H1 (cell line): ENCODE data around the gene EIF2A. TPM values are rescaled to one million over a fixed set of nuclear protein-coding genes. Genes with fewer than 3 reads are reported as not detected.
"Not testable (repeated sequence)": the region's sequence is repeated elsewhere in the genome, so short reads cannot be mapped to it uniquely, and the experiment has no call there.

Experiments
- CTCF ChIA-PET: fragments of 300-600 bp; sonication (Branson Sonifier 250); formaldehyde crosslinking; loops from one replicate; lab custom pipeline; 2021; ENCODE audit not compliant: partially characterized antibody; lab: Charles Lee
- POLR2A ChIA-PET: fragments of 300-600 bp; sonication (Branson Sonifier 250); formaldehyde crosslinking; loops from one replicate; lab custom pipeline; 2021; ENCODE audit warnings: inconsistent platforms; ENCODE audit not compliant: partially characterized antibody; lab: Charles Lee
- DNase-seq, 2 experiments: peaks; one replicate each; pipeline versions ENCODE4 v3.0.0 to v3.0.0-alpha.2; 2010 to 2022; ENCODE audit warnings: low spot score in 2 of 2, low read depth in 1 of 2, mixed read lengths in 1 of 2
- FAIRE-seq: peaks from 2 replicates; lab custom pipeline; 2011; peaks lifted over from hg19 to GRCh38; lab: Jason Lieb, UNC
- H2AFZ ChIP-seq: 2 replicates; pipeline ENCODE4 v1.8.1; 2012; ENCODE audit warnings: low read length, inconsistent platforms
- H2AK5ac ChIP-seq: 2 replicates; pipeline ENCODE4 v1.6.1; 2013; ENCODE audit warnings: low read depth, low read length
- H2BK120ac ChIP-seq: replicated peaks from 2 replicates; pipeline ENCODE3; 2013; ENCODE audit warnings: low read depth, low read length, inconsistent platforms
- H2BK12ac ChIP-seq: 2 replicates; pipeline ENCODE4 v1.6.1; 2013; ENCODE audit warnings: low read depth, low read length
- H2BK15ac ChIP-seq: 2 replicates; pipeline ENCODE4 v1.6.1; 2013; ENCODE audit warnings: low read length
- H2BK20ac ChIP-seq: 2 replicates; pipeline ENCODE4 v1.6.1; 2013; ENCODE audit warnings: low read length
- H2BK5ac ChIP-seq: 2 replicates; pipeline ENCODE4 v1.6.1; 2013; ENCODE audit warnings: low read depth, low read length
- H3K14ac ChIP-seq: 2 replicates; pipeline ENCODE4 v1.6.1; 2013; ENCODE audit warnings: inconsistent platforms; ENCODE audit not compliant: insufficient read length
- H3K18ac ChIP-seq: 2 replicates; pipeline ENCODE4 v1.6.1; 2013; ENCODE audit warnings: low read length; ENCODE audit errors: extremely low read depth
- H3K23ac ChIP-seq: 2 replicates; pipeline ENCODE4 v1.6.1; 2013; ENCODE audit warnings: inconsistent platforms; ENCODE audit not compliant: insufficient read length
- H3K23me2 ChIP-seq: 2 replicates; pipeline ENCODE4 v1.6.1; 2013; ENCODE audit warnings: low read depth, low read length
- H3K27ac ChIP-seq: 2 replicates; pipeline ENCODE4 v1.6.1; 2011; ENCODE audit warnings: low read depth, low read length, inconsistent platforms
- H3K27me3 ChIP-seq, 4 experiments: replicated peaks in 1 of 4; 1 replicate in 1 of 4; 2 replicates in 3 of 4; pipeline versions ENCODE4 v1.6.1 to v1.8.1; 2011 to 2013; ENCODE audit warnings: low read length in 3 of 4, mild to moderate bottlenecking in 3 of 4, inconsistent platforms in 2 of 4, mixed read lengths in 2 of 4, moderate library complexity in 1 of 4; ENCODE audit not compliant: control insufficient read depth in 3 of 4, insufficient read depth in 3 of 4; ENCODE audit errors: extremely low read depth in 1 of 4
- H3K36me3 ChIP-seq, 4 experiments: 2 replicates each; pipeline versions ENCODE4 v1.6.1 to v1.8.1; 2011 to 2013; ENCODE audit warnings: mild to moderate bottlenecking in 4 of 4, low read length in 3 of 4, moderate library complexity in 2 of 4, control low read depth in 1 of 4, inconsistent platforms in 1 of 4; ENCODE audit not compliant: insufficient read depth in 4 of 4, control insufficient read depth in 2 of 4
- H3K4ac ChIP-seq: replicated peaks from 2 replicates; pipeline ENCODE3; 2013; ENCODE audit warnings: low read length, low read depth, mixed read lengths, inconsistent platforms; ENCODE audit not compliant: insufficient read length
- H3K4me1 ChIP-seq, 4 experiments: replicated peaks in 1 of 4; 1 replicate in 1 of 4; 2 replicates in 3 of 4; pipeline versions ENCODE4 v1.6.1 to v1.8.1; 2011 to 2013; ENCODE audit warnings: low read length in 3 of 4, inconsistent platforms in 2 of 4, mixed read lengths in 1 of 4; ENCODE audit not compliant: insufficient read depth in 4 of 4, control insufficient read depth in 3 of 4
- H3K4me2 ChIP-seq, 2 experiments: 2 replicates each; pipeline versions ENCODE4 v1.6.1 to v1.8.1; 2011 to 2013; ENCODE audit warnings: low read depth in 2 of 2, low read length in 2 of 2, control low read depth in 1 of 2, inconsistent platforms in 1 of 2, mild to moderate bottlenecking in 1 of 2; ENCODE audit not compliant: insufficient read depth in 1 of 2
- H3K4me3 ChIP-seq, 4 experiments: fragments of 200-600, 300-600 bp in 1 of 4; sonication (generic), shearing (Covaris generic), sonication (Bioruptor Twin) in 1 of 4; 2 replicates each; pipeline versions ENCODE4 v1.5.1 to v1.8.1; 2011 to 2016; ENCODE audit warnings: low read length in 4 of 4, low read depth in 3 of 4, control low read depth in 2 of 4, inconsistent platforms in 2 of 4, mild to moderate bottlenecking in 2 of 4, mixed read lengths in 1 of 4, moderate library complexity in 1 of 4; ENCODE audit not compliant: insufficient read depth in 2 of 4; ENCODE audit errors: extremely low read depth in 1 of 4
- H3K56ac ChIP-seq: replicated peaks from 2 replicates; pipeline ENCODE3; 2013; ENCODE audit warnings: low read depth, mild to moderate bottlenecking, mixed read lengths, low read length, inconsistent platforms; ENCODE audit not compliant: insufficient read length
- H3K79me1 ChIP-seq: 2 replicates; pipeline ENCODE4 v1.6.1; 2013; ENCODE audit warnings: low read depth, low read length, control low read depth
- H3K79me2 ChIP-seq, 2 experiments: 2 replicates each; pipeline versions ENCODE4 v1.6.1 to v1.8.1; 2012 to 2013; ENCODE audit warnings: low read length in 2 of 2, mild to moderate bottlenecking in 2 of 2, inconsistent platforms in 1 of 2; ENCODE audit not compliant: insufficient read depth in 2 of 2, control insufficient read depth in 1 of 2
- H3K9ac ChIP-seq, 4 experiments: replicated peaks in 1 of 4; 1 replicate in 1 of 4; 2 replicates in 3 of 4; pipeline versions ENCODE4 v1.6.1 to v1.8.1; 2011 to 2013; ENCODE audit warnings: low read depth in 3 of 4, low read length in 3 of 4, control low read depth in 2 of 4, mild to moderate bottlenecking in 2 of 4, moderate library complexity in 2 of 4, inconsistent platforms in 1 of 4; ENCODE audit errors: extremely low read depth in 1 of 4
- H3K9me3 ChIP-seq, 2 experiments: 2 replicates each; pipeline versions ENCODE4 v1.6.1 to v1.8.1; 2012 to 2013; ENCODE audit warnings: mild to moderate bottlenecking in 2 of 2, moderate library complexity in 2 of 2, control low read depth in 1 of 2, inconsistent platforms in 1 of 2, low read depth in 1 of 2, low read length in 1 of 2, mixed read lengths in 1 of 2; ENCODE audit not compliant: insufficient read depth in 2 of 2
- H4K20me1 ChIP-seq, 2 experiments: replicated peaks in 1 of 2; 2 replicates each; pipeline versions ENCODE3 to v1.8.1; 2011 to 2013; ENCODE audit warnings: inconsistent platforms in 2 of 2, low read length in 2 of 2, mild to moderate bottlenecking in 1 of 2; ENCODE audit not compliant: insufficient read depth in 2 of 2, control insufficient read depth in 1 of 2
- H4K5ac ChIP-seq: 2 replicates; pipeline ENCODE4 v1.6.1; 2013; ENCODE audit warnings: low read length, low read depth, mixed read lengths, inconsistent platforms; ENCODE audit not compliant: insufficient read length
- H4K8ac ChIP-seq: 2 replicates; pipeline ENCODE4 v1.8.0; 2013; ENCODE audit warnings: mild to moderate bottlenecking, moderate library complexity, low read length, inconsistent platforms; ENCODE audit not compliant: insufficient read depth; ENCODE audit errors: extremely low read depth
- H4K91ac ChIP-seq: replicated peaks from 2 replicates; pipeline ENCODE3; 2013; ENCODE audit warnings: low read length, mixed read lengths, inconsistent platforms; ENCODE audit not compliant: insufficient read length
- CEBPB ChIP-seq: IDR thresholded peaks from 2 replicates; pipeline ENCODE4 v1.6.1; 2012; ENCODE audit warnings: low read depth, low read length
- WGBS, 2 experiments: shearing (Covaris generic) in 1 of 2; methylation state at CpG; one replicate each; pipeline versions ENCODE4 v1.1.6 to v1.1.7; 2013 to 2015; ENCODE audit warnings: low lambda C conversion rate in 2 of 2, mixed read lengths in 2 of 2, inconsistent platforms in 1 of 2, low coverage in 1 of 2, missing lambda C conversion rate in 1 of 2; ENCODE audit not compliant: insufficient replicate concordance in 2 of 2, insufficient coverage in 1 of 2, insufficient read length in 1 of 2; ENCODE audit errors: extremely low coverage in 1 of 2, missing lambda C conversion rate in 1 of 2; 5-methylcytosine and 5-hydroxymethylcytosine counted together
- polyA plus RNA-seq, 7 experiments: library from polyadenylated mRNA; depleted of rRNA in 3 of 7; stranded (reverse) in 5 of 7; unstranded in 2 of 7; fragments of >200 nt in 5 of 7; fragments of 200-250 nt in 2 of 7; gene quantifications; 1 replicate in 5 of 7; 2 replicates in 1 of 7; 4 replicates in 1 of 7; pipeline versions ENCODE4 v1.2.1 to v1.2.3, GENCODE V29; 2011 to 2013; ENCODE audit warnings: missing spikeins in 2 of 7, mixed read lengths in 2 of 7
- total RNA-seq: library from RNA; stranded (reverse); fragmentation: NEBNext Ultra II Directional; extraction: Animal tissue kit (Norgen Biotek cat#: 25700); gene quantifications from 2 replicates; pipeline ENCODE4 v1.2.1, GENCODE V29; 2021

The EIF2A gene
- total and polyA plus RNA-seq, 2 of the 8 experiments (the other 6 are each of a cell fraction or from before 2014, with no cell fraction given): 59.3 to 91.6 TPM

DNA sequence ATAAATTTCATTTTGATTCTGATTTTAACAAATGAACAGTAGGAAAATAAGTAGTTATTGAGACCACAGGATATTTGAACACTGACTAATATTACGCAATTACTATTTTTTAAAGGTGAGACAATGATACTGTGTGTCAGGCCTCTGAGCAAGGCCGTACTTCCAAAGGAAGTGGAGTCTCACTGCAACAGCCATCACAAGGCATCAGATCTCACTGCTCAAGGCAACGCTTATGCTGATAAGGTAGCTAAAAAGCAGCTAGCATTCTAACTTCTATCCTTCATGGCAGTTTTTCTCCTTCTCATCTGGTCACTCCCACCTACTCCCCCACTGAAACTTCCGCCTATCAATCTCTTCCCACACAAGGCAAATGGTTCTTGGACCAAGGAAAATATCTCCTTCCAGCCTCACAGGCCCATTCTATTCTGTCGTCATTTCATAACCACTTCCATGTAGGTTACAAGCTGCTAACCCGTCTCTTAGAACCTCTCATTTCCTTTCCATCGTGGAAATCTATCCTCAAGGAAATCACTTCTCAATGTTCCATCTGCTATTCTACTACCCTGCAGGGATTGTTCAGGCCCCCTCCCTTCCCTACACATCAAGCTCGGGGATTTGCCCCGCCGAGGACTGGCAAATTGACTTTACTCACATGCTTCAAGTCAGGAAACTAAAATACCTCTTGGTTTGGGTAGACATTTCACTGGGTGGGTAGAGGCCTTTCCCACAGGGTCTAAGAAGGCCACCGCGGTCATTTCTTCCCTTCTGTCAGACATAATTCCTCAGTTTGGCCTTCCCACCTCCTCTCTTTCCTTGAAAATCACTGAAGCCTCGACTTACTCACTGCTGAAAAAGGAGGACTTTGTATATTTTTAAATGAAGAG is 54.3 kb downstream of the EIF2A start:
- Histone ChIP-seq H2BK12ac (peak overlapping the region; percentile 94), H3K79me2 (peaks cover 0 to 52% of the 10 kb centered on the region in 2 experiments; a peak in 3 of 4 replicates), H4K91ac (peak overlapping the region; percentile 58), H3K4me3 (peak overlapping the region in 1 of 4 experiments; percentile 43; a peak in 1 of 8 replicates), H3K9ac (0 out of 7 replicates have a peak overlapping the region, but pooled peaks of 1 of the 4 experiments have one; percentile 1), H2BK20ac (peak overlapping the region; percentile 62; the same call in 1 of the 2 replicates), H3K27ac (peak overlapping the region; percentile 84; the same call in 1 of the 2 replicates), H2AK5ac (peak overlapping the region; percentile 98), H2BK5ac (peak overlapping the region; percentile 69; the same call in 1 of the 2 replicates), H2BK15ac (0 out of 2 replicates have a peak overlapping the region, but pooled peaks have one; percentile 12), H3K4me2 (peak overlapping the region; percentile 42; a peak in 3 of 4 replicates), H3K4me1 (peaks cover 6 to 18% (median 14%) of the 10 kb centered on the region in 4 experiments; a peak in 4 of 7 replicates)
- FAIRE-seq, H3K36me3 ChIP-seq, H3K14ac ChIP-seq, H4K20me1 ChIP-seq, H3K79me1 ChIP-seq, H3K4ac ChIP-seq, H3K23ac ChIP-seq, H3K56ac ChIP-seq, H4K8ac ChIP-seq, H3K18ac ChIP-seq, H2AFZ ChIP-seq, H3K9me3 ChIP-seq, H3K23me2 ChIP-seq, H4K5ac ChIP-seq, H3K27me3 ChIP-seq, CTCF ChIA-PET, H2BK120ac ChIP-seq, DNase-seq: not testable (repeated sequence)
- 83% methylated on average over 13 of the region's 13 CpGs; no CpG with 5 or more reads in 1 of the 2 experiments for WGBS, 2 experiments
- TF ChIP-seq CEBPB: peak; percentile 82
- POLR2A ChIA-PET: interaction anchor here (1.0 to 3.8 kb wide), 2 partner anchors 13 to 54 kb away, joined by 3 to 14 read pairs; partner anchors contain the start of genes EIF2A and SERP1
